AG04449 (cell line): ENCODE results near the gene DSCAM.

Experiments
- CTCF ChIA-PET: fragments of 350-600 bp; formaldehyde crosslinking; extraction: SDS; loops from one replicate; lab custom pipeline; 2021; ENCODE audit warnings: antibody characterized with exemption; lab: Yijun Ruan, JAX
- POLR2A ChIA-PET: fragments of 400-600, 350-600 bp; formaldehyde crosslinking; extraction: SDS; loops from one replicate; lab custom pipeline; 2020; ENCODE audit warnings: antibody characterized with exemption, inconsistent platforms; lab: Yijun Ruan, JAX
- DNase-seq: peaks from one replicate; pipeline ENCODE4 v3.0.0-alpha.2; 2010; ENCODE audit warnings: low read depth, low spot score
- H3K4me3 ChIP-seq: 2 replicates; pipeline ENCODE4 v1.5.1; 2011; ENCODE audit warnings: low read depth, mild to moderate bottlenecking, control low read depth, low read length
- CTCF ChIP-seq: IDR thresholded peaks from one replicate; pipeline ENCODE4 v1.5.1; 2011; ENCODE audit warnings: mild to moderate bottlenecking, moderate library complexity, low read length, control low read depth, inconsistent platforms; ENCODE audit not compliant: insufficient read depth; ENCODE audit errors: missing control alignments

DSCAM gene

GRCh38 chr21:40316104-40316503 lies 530.9 kb downstream of the DSCAM start:
- ChIA-PET CTCF (no interaction called here), POLR2A (no interaction called here)
- DNase-seq, result no peak
- H3K4me3 ChIP-seq, result no peak overlapping the region
- TF ChIP-seq CTCF, result no peak

DNA sequence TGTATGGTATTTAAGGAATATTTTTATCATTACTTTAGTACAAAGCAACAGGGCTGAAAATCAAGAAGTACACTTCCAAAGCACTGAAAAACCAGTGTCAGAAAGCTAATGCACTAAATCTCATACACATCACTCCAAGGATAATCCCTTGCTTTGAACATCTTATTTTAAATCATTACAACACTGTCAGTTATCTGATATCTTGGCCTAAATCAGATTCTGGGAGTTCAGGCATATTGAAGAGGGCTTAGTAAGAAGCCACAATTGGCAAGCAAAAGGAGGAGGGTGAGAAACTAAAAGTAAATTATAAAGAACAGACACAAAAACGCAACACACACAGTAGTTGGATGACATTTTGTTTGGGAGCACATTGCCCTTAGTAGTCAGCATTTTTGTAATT lies 531.3 kb downstream of the DSCAM start:
- no peak for TF ChIP-seq CTCF
- ChIA-PET POLR2A (no interaction called here), CTCF (no interaction called here)
- H3K4me3 ChIP-seq, result no peak overlapping the region
- DNase-seq, result no peak

DNA sequence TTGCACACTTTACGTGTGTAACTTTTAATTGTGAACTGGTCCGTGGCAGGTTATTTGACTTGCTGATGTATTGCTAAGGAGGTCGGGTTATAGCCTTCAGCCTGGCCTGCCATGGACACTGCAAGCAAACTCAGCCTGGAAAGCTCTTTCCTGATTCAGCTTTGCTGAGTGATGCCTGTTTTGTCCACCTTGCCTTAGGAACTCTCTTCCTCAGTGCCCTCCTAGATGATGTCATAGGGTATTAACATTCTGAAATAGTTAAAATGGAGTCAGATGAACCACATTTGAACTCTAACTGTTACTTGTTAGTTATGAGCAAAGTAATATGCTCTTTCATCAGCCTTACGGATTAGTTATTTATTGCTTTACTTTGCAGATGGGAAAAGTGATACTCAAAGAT lies 533.7 kb downstream of the DSCAM start:
- POLR2A ChIA-PET, result no interaction called here
- no peak overlapping the region for H3K4me3 ChIP-seq
- no peak for TF ChIP-seq CTCF
- CTCF ChIA-PET, result no interaction called here
- no peak for DNase-seq

DNA sequence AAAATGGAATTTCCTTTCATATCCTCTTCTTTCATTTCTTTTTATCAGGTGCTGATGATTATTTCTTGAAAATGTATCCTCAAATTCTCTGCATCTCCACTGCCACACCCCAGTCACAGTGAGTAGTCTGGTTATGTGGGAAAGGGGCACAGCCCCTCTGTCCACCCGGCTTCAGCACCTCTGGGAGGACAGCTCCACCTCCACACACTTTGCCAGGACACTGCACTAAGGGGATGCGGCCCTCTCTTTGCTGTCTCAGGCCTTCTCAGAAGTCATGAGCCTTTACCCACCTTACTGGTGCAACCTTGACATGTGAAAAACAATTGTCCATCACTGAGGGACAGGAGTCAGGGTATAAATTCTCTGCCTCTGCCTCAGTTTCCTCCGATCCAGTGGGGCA lies 546.7 kb downstream of the DSCAM start:
- no peak overlapping the region for H3K4me3 ChIP-seq
- POLR2A ChIA-PET, result no interaction called here
- no peak for TF ChIP-seq CTCF
- CTCF ChIA-PET, result no interaction called here
- DNase-seq, result no peak

DNA sequence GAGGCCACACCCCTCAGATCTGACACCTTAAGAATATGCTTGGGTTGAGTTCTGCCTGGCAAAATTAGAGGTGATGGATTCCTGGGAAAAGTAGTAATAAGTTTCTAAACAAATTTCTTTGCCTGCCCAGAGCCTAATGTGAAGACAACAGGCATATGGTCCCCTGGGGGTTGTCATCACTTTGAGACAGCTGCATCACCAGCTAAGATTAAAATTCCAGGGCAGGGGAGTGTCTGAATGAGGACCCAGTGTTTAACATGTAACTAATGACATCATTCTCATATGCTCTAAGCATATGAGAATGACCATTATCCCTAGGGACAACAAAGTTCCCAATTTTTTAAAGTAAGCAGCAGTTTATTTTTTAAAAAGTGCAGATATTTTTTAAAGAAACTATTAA lies 547.5 kb downstream of the DSCAM start:
- H3K4me3 ChIP-seq, result no peak overlapping the region
- ChIA-PET POLR2A (no interaction called here), CTCF (no interaction called here)
- no peak for DNase-seq
- no peak for TF ChIP-seq CTCF

DNA sequence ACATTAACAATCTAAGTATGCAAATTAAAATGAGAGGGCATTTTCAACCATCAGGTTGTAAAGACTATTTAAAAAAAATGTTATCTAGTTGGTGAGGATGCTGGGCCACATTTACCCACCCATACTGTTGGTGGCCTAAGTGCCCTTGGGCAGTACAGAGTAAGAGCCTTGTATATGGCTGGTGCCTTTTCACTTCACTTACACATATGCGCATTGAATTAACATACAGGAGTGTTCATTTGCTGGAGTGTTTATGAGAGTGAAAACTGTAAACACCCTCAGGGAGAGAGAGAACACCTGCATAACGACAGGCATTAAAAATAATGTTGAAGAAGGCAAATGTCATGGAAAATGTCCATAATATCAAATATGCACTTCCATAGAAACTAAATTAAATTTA lies 552.6 kb downstream of the DSCAM start:
- no peak overlapping the region for H3K4me3 ChIP-seq
- no peak for DNase-seq
- ChIA-PET CTCF (no interaction called here), POLR2A (no interaction called here)
- no peak for TF ChIP-seq CTCF
